Spleen (tissue), 11 donors: ENCODE measurements around the gene PAK4. TPM values are rescaled to one million over a fixed set of nuclear protein-coding genes. Genes with fewer than 3 reads are reported as not detected.
"Not testable (repeated sequence)": the region's sequence is repeated elsewhere in the genome, so short reads cannot be mapped to it uniquely, and the experiment has no call there.

Experiments used
- DNase-seq: peaks from one replicate; pipeline ENCODE4 v3.0.0-alpha.2; 2020
- H3K27ac ChIP-seq, 8 donors: fragments of 200-600 bp; sonication (generic) in 7 of 8; 1 replicate in 4 of 8; 2 replicates in 4 of 8; pipeline versions ENCODE4 v1.5.0 to v1.8.0; 2016 to 2021; ENCODE audit warnings: inconsistent platforms in 4 of 8, mild to moderate bottlenecking in 4 of 8, moderate library complexity in 1 of 8
- H3K27me3 ChIP-seq, 7 donors: fragments of 200-600 bp; sonication (generic) in 6 of 7; replicated peaks in 1 of 7; 1 replicate in 4 of 7; 2 replicates in 3 of 7; pipeline versions ENCODE4 v1.5.0 to v1.8.0; 2016 to 2021; ENCODE audit warnings: inconsistent platforms in 3 of 7, mild to moderate bottlenecking in 1 of 7
- H3K36me3 ChIP-seq, 6 donors: fragments of 200-600 bp; sonication (generic) in 5 of 6; 1 replicate in 4 of 6; 2 replicates in 2 of 6; pipeline versions ENCODE4 v1.5.0 to v1.8.0; 2016 to 2021; ENCODE audit warnings: inconsistent platforms in 2 of 6
- H3K4me1 ChIP-seq, 6 donors: fragments of 200-600 bp; sonication (generic) in 5 of 6; 1 replicate in 3 of 6; 2 replicates in 3 of 6; pipeline versions ENCODE4 v1.5.0 to v1.8.0; 2016 to 2021; ENCODE audit warnings: inconsistent platforms in 3 of 6
- H3K4me3 ChIP-seq, 8 donors: fragments of 200-600 bp; sonication (generic) in 7 of 8; 1 replicate in 4 of 8; 2 replicates in 4 of 8; pipeline versions ENCODE4 v1.5.0 to v1.8.0; 2016 to 2021; ENCODE audit warnings: inconsistent platforms in 4 of 8, mild to moderate bottlenecking in 4 of 8, moderate library complexity in 2 of 8
- H3K9me3 ChIP-seq, 8 donors: fragments of 200-600 bp; sonication (generic) in 7 of 8; 1 replicate in 4 of 8; 2 replicates in 4 of 8; pipeline versions ENCODE4 v1.5.0 to v1.8.0; 2016 to 2021; ENCODE audit warnings: inconsistent platforms in 4 of 8
- CTCF ChIP-seq, 11 experiments: fragments of 200-600 bp in 7 of 11; fragments of 450-650 bp in 4 of 11; sonication (generic) in 4 of 11; IDR thresholded peaks in 8 of 11; conservative IDR thresholded peaks in 3 of 11; 1 replicate in 7 of 11; 2 replicates in 4 of 11; pipeline versions ENCODE4 v1.4.0 to v1.8.0; 2016 to 2021; ENCODE audit warnings: antibody characterized with exemption in 11 of 11, inconsistent platforms in 4 of 11, mild to moderate bottlenecking in 1 of 11
- POLR2A ChIP-seq, 3 donors: fragments of 450-650 bp; IDR thresholded peaks; one replicate each; pipeline ENCODE4 v1.5.1; 2017; ENCODE audit warnings: antibody characterized with exemption in 3 of 3, mild to moderate bottlenecking in 1 of 3
- POLR2AphosphoS5 ChIP-seq, 3 donors: sonication (generic); formaldehyde crosslinking; IDR thresholded peaks; one replicate each; pipeline ENCODE4 v1.5.1; 2017; ENCODE audit warnings: antibody characterized with exemption in 3 of 3
- WGBS, 5 donors: extraction: QIAGEN DNeasy Blood & Tissue Kit in 3 of 5; methylation state at CpG; one replicate each; pipeline versions ENCODE4 v1.1.5 to v1.1.7; 2013 to 2018; 5-methylcytosine and 5-hydroxymethylcytosine counted together
- intact Hi-C: fragments of 100-400 bp; cut with DNase I; formaldehyde crosslinking; loops from one replicate; pipeline ENCODE4 v1.15.0; 2023; ENCODE audit warnings: low total_unique reads
- polyA plus RNA-seq, 3 donors: library from polyadenylated mRNA; stranded (reverse); fragments of 200-250 nt; gene quantifications; one replicate each; pipeline ENCODE4 v1.2.1, GENCODE V29; 2013
- total RNA-seq, 7 donors: library from RNA; depleted of rRNA in 3 of 7; stranded (reverse); fragments of >200 nt in 3 of 7; fragmentation: NEBNext Ultra II Directional in 4 of 7; extraction: Animal tissue kit (Norgen Biotek cat#: 25700) in 4 of 7; gene quantifications; one replicate each; pipeline versions ENCODE4 v1.1.0 to v1.2.1, GENCODE V29; 2016 to 2021
- donor health status: healthy with polysubstance abuse.
- donor health status: DM: no; HTN: no; CAD: no; lungs with moderate emphysema.
- donor health status: DM: no; HTN: no; CAD: no.
- donor health status: Bipolar disorder and iron deficiency.
- donor health status: healthy.
- donor health status: DM: no; HTN: no; CAD: no.
- donor health status: DM: yes; HTN: yes; CAD: no.

PAK4 gene
- total and polyA plus RNA-seq, 10 donors = 5.2 to 27.8 (median 14.7) TPM

DNA sequence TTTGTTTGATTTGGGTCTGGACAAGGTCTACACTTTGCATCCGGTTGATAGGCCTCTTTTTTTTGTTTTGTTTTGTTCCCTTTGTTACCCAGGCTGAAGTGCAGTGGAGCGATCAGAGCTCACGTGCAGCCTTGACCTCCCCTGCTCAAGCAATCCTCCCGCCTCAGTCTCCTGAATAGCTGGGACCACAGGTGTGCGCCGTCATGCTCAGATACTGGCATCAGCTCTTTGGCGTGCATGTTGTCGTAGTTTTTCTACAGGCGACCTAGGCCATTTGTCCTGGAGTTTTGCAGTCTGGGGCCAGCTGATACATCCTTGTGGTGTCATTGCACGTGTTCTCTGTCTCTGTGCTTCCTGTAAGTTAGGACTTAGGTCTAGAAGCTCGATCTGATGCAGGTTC is 16.3 kb downstream of the PAK4 start:
- H3K27me3 ChIP-seq = no peaks in the 10 kb centered on the region
- no peaks in the 10 kb centered on the region for H3K9me3 ChIP-seq
- H3K4me1 ChIP-seq = peaks cover 9 to 77% (median 29%) of the 10 kb centered on the region in 6 donors
- no peak overlapping the region for H3K4me3 ChIP-seq
- TF ChIP-seq POLR2A (IDR thresholded peaks at IDR 0.05) (no peak), CTCF (IDR thresholded peaks at IDR 0.05 in 8 of 11, conservative IDR thresholded peaks at IDR 0.05 in 3 of 11) (no peak), POLR2AphosphoS5 (IDR thresholded peaks at IDR 0.05) (no peak)
- intact Hi-C loops = no loop called here
- 63 to 70% (median 67%) methylated on average over 11 of the region's 11 CpGs for WGBS, 5 donors
- no peaks in the 10 kb centered on the region for H3K36me3 ChIP-seq
- no peak for DNase-seq
- H3K27ac ChIP-seq = no peak overlapping the region

DNA sequence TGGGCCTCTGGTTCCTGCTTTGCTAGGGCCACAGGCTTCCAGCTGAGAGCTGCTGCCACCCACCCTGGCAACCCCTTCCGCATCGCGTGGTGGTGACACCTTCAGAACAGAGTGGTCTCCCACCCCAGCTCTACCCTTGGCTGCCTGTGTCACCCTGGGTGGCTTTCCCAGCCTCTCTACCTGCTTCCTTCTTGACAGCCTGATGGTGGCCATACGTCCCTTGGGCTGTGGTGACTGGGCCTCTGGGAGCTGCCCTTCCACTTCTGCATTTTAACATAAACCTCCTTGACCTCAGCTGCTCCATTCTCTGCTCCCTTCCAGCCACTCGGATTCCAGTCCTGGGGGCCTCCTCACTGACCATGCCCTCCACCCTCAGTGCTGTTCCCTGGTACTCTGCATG is 17.0 kb downstream of the PAK4 start:
- H3K27me3 ChIP-seq = no peaks in the 10 kb centered on the region
- DNase-seq = no peak
- H3K4me3 ChIP-seq = no peak overlapping the region
- no peaks in the 10 kb centered on the region for H3K36me3 ChIP-seq
- H3K27ac ChIP-seq = no peak overlapping the region
- peaks cover 9 to 70% (median 26%) of the 10 kb centered on the region in 6 donors for H3K4me1 ChIP-seq
- intact Hi-C loops = no loop called here
- H3K9me3 ChIP-seq = no peaks in the 10 kb centered on the region
- 55 to 75% (median 64%) methylated on average over 2 to 5 of the region's 5 CpGs for WGBS, 5 donors
- TF ChIP-seq POLR2AphosphoS5 (IDR thresholded peaks at IDR 0.05) = no peak
- no peak for TF ChIP-seq POLR2A (IDR thresholded peaks at IDR 0.05)
- TF ChIP-seq CTCF (IDR thresholded peaks at IDR 0.05 in 8 of 11, conservative IDR thresholded peaks at IDR 0.05 in 3 of 11) = no peak

DNA sequence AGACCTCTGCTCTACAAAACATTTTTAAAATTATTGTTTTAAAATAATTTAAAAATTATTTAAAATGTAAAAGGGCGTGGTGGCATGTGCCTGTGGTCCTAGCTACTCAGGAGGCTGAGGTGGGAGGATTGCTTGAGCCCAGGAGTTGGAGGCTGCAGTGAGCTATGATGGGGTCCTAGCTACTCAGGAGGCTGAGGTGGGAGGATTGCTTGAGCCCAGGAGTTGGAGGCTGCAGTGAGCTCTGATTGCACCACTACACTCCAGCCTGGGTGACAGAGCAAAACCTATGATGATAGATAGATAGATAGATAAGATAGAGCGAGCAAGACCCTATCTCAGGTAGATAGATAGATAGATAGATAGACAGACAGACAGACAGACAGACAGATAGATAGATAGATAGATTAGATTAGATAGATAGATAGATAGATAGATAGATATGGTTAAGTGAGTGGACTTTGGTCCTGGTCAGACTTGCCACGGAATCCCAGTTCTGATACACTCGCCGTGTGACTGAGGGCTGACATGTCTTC is 18.2 kb downstream of the PAK4 start:
- Histone ChIP-seq H3K4me1 (peaks cover 9 to 60% (median 26%) of the 10 kb centered on the region in 6 donors), H3K27ac (peak overlapping the region in 4 of 8 donors; percentile 14 to 61 (median 48))
- H3K36me3 ChIP-seq, H3K4me3 ChIP-seq, H3K9me3 ChIP-seq, DNase-seq, intact Hi-C loops, H3K27me3 ChIP-seq: not testable (repeated sequence)
- 80 to 90% (median 83%) methylated on average over 5 of the region's 5 CpGs for WGBS, 5 donors

DNA sequence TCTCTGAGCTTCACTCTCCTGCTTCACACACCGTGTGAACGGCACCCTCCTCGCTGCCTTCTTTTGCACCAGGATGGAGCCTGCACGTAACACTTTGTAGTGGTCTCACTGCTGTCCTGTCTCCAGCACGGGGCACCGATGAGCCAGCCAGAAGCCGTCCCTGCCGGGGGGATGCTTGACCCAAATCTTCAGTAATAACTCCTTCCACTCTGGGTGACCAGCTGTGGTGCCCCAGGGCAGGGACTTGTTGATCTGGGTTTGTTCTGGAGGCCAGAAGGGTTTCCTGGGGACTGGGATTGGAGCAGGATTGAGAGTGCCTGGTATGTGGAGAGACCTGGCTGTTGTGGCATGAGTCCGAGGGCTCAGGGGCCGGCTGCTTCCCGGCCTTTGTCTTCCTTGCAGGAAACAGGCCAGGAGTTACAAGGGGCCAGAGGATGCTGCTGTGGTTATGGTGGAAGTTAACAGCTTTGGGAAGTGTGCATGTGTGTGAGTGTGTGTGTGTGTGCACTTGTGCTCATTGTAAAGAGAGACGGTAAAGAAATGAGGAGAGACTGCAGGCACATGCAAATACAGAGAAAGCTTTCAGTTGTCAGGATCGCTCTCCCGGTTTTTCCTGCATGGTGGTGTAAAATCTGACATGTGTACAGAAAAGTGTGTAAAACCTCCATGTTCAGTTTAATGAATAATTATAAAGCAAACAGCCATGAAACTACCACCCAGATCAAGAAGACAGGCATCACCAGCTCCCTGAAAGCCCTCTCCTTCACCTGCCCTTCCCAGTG is 18.9 kb downstream of the PAK4 start:
- peaks cover 9 to 53% (median 23%) of the 10 kb centered on the region in 6 donors for H3K4me1 ChIP-seq
- intact Hi-C loops = no loop called here
- DNase-seq = no peak

More for the DNA sequence above, 18.9 kb downstream of the PAK4 start:
- Histone ChIP-seq H3K27ac (peak overlapping the region in 4 of 8 donors; percentile 14 to 61 (median 48)), H3K27me3 (no peaks in the 10 kb centered on the region), H3K36me3 (peaks cover 0 to 7% (median 0%) of the 10 kb centered on the region in 6 donors), H3K9me3 (no peaks in the 10 kb centered on the region), H3K4me3 (peak overlapping the region in 1 of 8 donors; percentile 13)
- 32 to 41% (median 39%) methylated on average over 14 of the region's 14 CpGs for WGBS, 5 donors
- TF ChIP-seq CTCF (IDR thresholded peaks at IDR 0.05 in 8 of 11, conservative IDR thresholded peaks at IDR 0.05 in 3 of 11) (no peak), POLR2AphosphoS5 (IDR thresholded peaks at IDR 0.05) (peak in 2 of 3 donors; percentile 46 to 67)
